GM12878 (cell line): ENCODE data around the gene CLNS1A. TPM values are rescaled to one million over a fixed set of nuclear protein-coding genes. Genes with fewer than 3 reads are reported as not detected.

ENCODE experiments used
- ATAC-seq: fragments of 200-7000 bp; cut with Tn5 transposase; 3 replicates; pipeline ENCODE4 v1.9.1; 2020; ENCODE audit warnings: mild to moderate bottlenecking, moderate library complexity
- BruUV-seq: library from RNA; stranded (reverse); fragments of 400-500 nt; replicated peaks from 2 replicates; lab custom pipeline; 2021; lab: Mats Ljungman, UMichigan
- CTCF ChIA-PET: fragments of 300-600 bp; sonication (Branson Sonifier 250); formaldehyde crosslinking; extraction: SDS; loops from one replicate; lab custom pipeline; 2021; ENCODE audit warnings: inconsistent platforms; lab: Yijun Ruan, JAX
- POLR2A ChIA-PET: fragments of 350-600 bp; formaldehyde crosslinking; extraction: SDS; loops from one replicate; lab custom pipeline; 2021; ENCODE audit warnings: inconsistent platforms; lab: Charles Lee
- RAD21 ChIA-PET: fragments of 300-600 bp; sonication (Branson Sonifier 250); formaldehyde crosslinking; loops from one replicate; lab custom pipeline; 2023; ENCODE audit warnings: antibody characterized with exemption; ENCODE audit not compliant: unreplicated experiment; lab: Charles Lee
- SMC1A ChIA-PET: fragments of 300-600 bp; sonication (Branson Sonifier 250); formaldehyde crosslinking; loops from one replicate; lab custom pipeline; 2023; ENCODE audit not compliant: unreplicated experiment, uncharacterized antibody; lab: Charles Lee
- DNase-seq: peaks from one replicate; pipeline ENCODE4 v3.0.0-alpha.2; 2011; ENCODE audit warnings: low read depth, low spot score
- FAIRE-seq: peaks from 3 replicates; lab custom pipeline; 2011; peaks lifted over from hg19 to GRCh38; lab: Jason Lieb, UNC
- H2AFZ ChIP-seq: 2 replicates; pipeline ENCODE4 v1.6.0; 2011; ENCODE audit warnings: low read depth, low read length, control low read depth; ENCODE audit not compliant: control insufficient read depth
- H3K27ac ChIP-seq: 2 replicates; pipeline ENCODE4 v1.5.1; 2011; ENCODE audit warnings: control low read depth; ENCODE audit not compliant: control insufficient read depth, insufficient read depth
- H3K27me3 ChIP-seq, 2 experiments: replicated peaks in 1 of 2; 2 replicates each; pipeline versions ENCODE4 v1.6.0 to v1.6.1; 2011; ENCODE audit warnings: low read length in 1 of 2; ENCODE audit not compliant: control insufficient read depth in 2 of 2, insufficient read depth in 2 of 2
- H3K36me3 ChIP-seq, 2 experiments: 2 replicates each; pipeline ENCODE4 v1.5.1; 2011; ENCODE audit warnings: low read length in 1 of 2; ENCODE audit not compliant: control insufficient read depth in 2 of 2, insufficient read depth in 2 of 2
- H3K4me1 ChIP-seq: 2 replicates; pipeline ENCODE4 v1.6.1; 2011; ENCODE audit warnings: mild to moderate bottlenecking, low read length, moderate library complexity, mixed read lengths; ENCODE audit not compliant: control insufficient read depth, insufficient read depth
- H3K4me2 ChIP-seq: 2 replicates; pipeline ENCODE4 v1.6.0; 2011; ENCODE audit warnings: control low read depth; ENCODE audit not compliant: control insufficient read depth, insufficient read depth
- H3K4me3 ChIP-seq: fragments of 200-600 bp; sonication (generic); 2 replicates; pipeline ENCODE4 v1.5.1; 2016
- H3K79me2 ChIP-seq: 2 replicates; pipeline ENCODE4 v1.6.0; 2011; ENCODE audit warnings: low read length; ENCODE audit not compliant: control insufficient read depth, insufficient read depth
- H3K9ac ChIP-seq: 2 replicates; pipeline ENCODE4 v1.8.0; 2011; ENCODE audit warnings: low read length, control low read depth, mixed read lengths; ENCODE audit not compliant: control insufficient read depth, insufficient read depth
- H3K9me3 ChIP-seq: replicated peaks from 3 replicates; pipeline ENCODE4 v1.5.1; 2011; ENCODE audit warnings: mild to moderate bottlenecking, low read length; ENCODE audit not compliant: control insufficient read depth, insufficient read depth
- H4K20me1 ChIP-seq: 2 replicates; pipeline ENCODE4 v1.6.0; 2011; ENCODE audit not compliant: control insufficient read depth, insufficient read depth
- ATF2 ChIP-seq: IDR thresholded peaks from 2 replicates; pipeline ENCODE4 v1.6.1; 2012; ENCODE audit warnings: low read length, inconsistent platforms
- BCL11A ChIP-seq: IDR thresholded peaks from 2 replicates; pipeline ENCODE4 v1.6.1; 2011; ENCODE audit warnings: low read depth, low read length
- EGR1 ChIP-seq, 2 experiments: IDR thresholded peaks; 1 replicate in 1 of 2; 2 replicates in 1 of 2; pipeline ENCODE4 v1.6.1; 2011 to 2012; ENCODE audit warnings: low read depth in 2 of 2, low read length in 2 of 2, borderline replicate concordance in 1 of 2, mild to moderate bottlenecking in 1 of 2, moderate library complexity in 1 of 2
- WRNIP1 ChIP-seq: IDR thresholded peaks from 2 replicates; pipeline ENCODE4 v1.6.1; 2011; ENCODE audit warnings: low read depth, low read length, improper control_type of control experiment, borderline replicate concordance
- ZNF207 ChIP-seq: fragments of 450-650 bp; IDR thresholded peaks from 2 replicates; pipeline ENCODE4 v1.6.1; 2014; ENCODE audit warnings: antibody characterized with exemption, mild to moderate bottlenecking, borderline replicate concordance
- ZNF687 ChIP-seq: fragments of 450-650 bp; IDR thresholded peaks from 2 replicates; pipeline ENCODE4 v1.6.1; 2017; ENCODE audit warnings: mild to moderate bottlenecking, moderate library complexity
- WGBS: methylation state at CpG from one replicate; pipeline ENCODE4 v1.1.6; 2016; ENCODE audit warnings: low lambda C conversion rate; ENCODE audit not compliant: insufficient replicate concordance, insufficient coverage; ENCODE audit errors: missing lambda C conversion rate; 5-methylcytosine and 5-hydroxymethylcytosine counted together
- in situ Hi-C: fragments of 300-500 bp; cut with MboI; formaldehyde crosslinking; loops from 9 replicates; pipeline ENCODE4 v1.14.3; 2018; ENCODE audit warnings: mixed read lengths
- intact Hi-C: fragments of 100-400 bp; cut with micrococcal nuclease; formaldehyde crosslinking; loops from one replicate; pipeline ENCODE4 v1.14.2; 2022; ENCODE audit not compliant: unreplicated experiment
- polyA plus RNA-seq, 11 experiments: library from polyadenylated mRNA; depleted of rRNA in 4 of 11; unstranded in 6 of 11; stranded (reverse) in 5 of 11; fragments of >200 nt; fragmentation: Nextera tagmentation in 4 of 11; fragmentation: Illumina TruSeq in 1 of 11; extraction: Ambion mirVana in 4 of 11; extraction: Trizol in 1 of 11; gene quantifications; 1 replicate in 1 of 11; 2 replicates in 10 of 11; pipeline versions ENCODE4 v1.2.1 to v1.2.3, GENCODE V29; 2011 to 2016; ENCODE audit warnings: inconsistent platforms in 2 of 11, missing spikeins in 2 of 11, low read depth in 1 of 11
- total RNA-seq, 4 experiments: library from RNA; depleted of rRNA in 3 of 4; stranded (reverse); fragments of >200 nt in 3 of 4; fragmentation: Illumina TruSeq in 1 of 4; extraction: Trizol in 1 of 4; gene quantifications; 2 replicates each; pipeline versions ENCODE4 v1.2.1 to v1.2.3, GENCODE V29; 2013 to 2021

CLNS1A gene
- total and polyA plus RNA-seq, 10 of the 15 experiments (the other 5 are each of a cell fraction or from before 2014, with no cell fraction given): 74.1 to 247 (median 167) TPM

GRCh38 chr11:77589181-77589520, 48.4 kb downstream of the CLNS1A start:
- H2AFZ ChIP-seq: peak overlapping the region; percentile 96
- H3K27me3 ChIP-seq: no peaks in the 10 kb centered on the region
- ATAC-seq: peak; percentile 27
- H3K79me2 ChIP-seq: no peaks in the 10 kb centered on the region
- no peak for FAIRE-seq
- H3K36me3 ChIP-seq: no peaks in the 10 kb centered on the region
- SMC1A ChIA-PET: interaction anchor here (1.8 kb wide), 1 partner anchor 30 kb away, joined by 5 read pairs; no protein-coding TSS in a partner anchor
- H3K27ac ChIP-seq: no peak overlapping the region
- TF ChIP-seq ZNF207: peak; percentile 65; the same call in 1 of the 2 replicates
- 0 out of 2 replicates have a peak, but pooled peaks have one; percentile 82 for TF ChIP-seq ZNF687
- TF ChIP-seq EGR1 (IDR thresholded peaks at IDR 0.05; ENCODE audit: borderline replicate concordance in 1 of 2, low read depth in 2 of 2, low read length in 2 of 2): peak in 1 of 2 experiments; percentile 23; a peak in 1 of 3 replicates
- no peak for TF ChIP-seq ATF2
- no peak for TF ChIP-seq WRNIP1
- TF ChIP-seq BCL11A: no peak
- TF ChIP-seq, all 136 proteins: peak for 3
- Histone ChIP-seq H3K4me2 (peak overlapping the region; percentile 85), H3K9me3 (no peaks in the 10 kb centered on the region), H3K9ac (peak overlapping the region; percentile 48; the same call in 1 of the 2 replicates), H4K20me1 (no peaks in the 10 kb centered on the region), H3K4me3 (peak overlapping the region; percentile 83), H3K4me1 (peaks cover 6% of the 10 kb centered on the region; the same call in 1 of the 2 replicates)
- BruUV-seq: no TSS peak
- ChIA-PET POLR2A (interaction anchor here (1.1 kb wide), 1 partner anchor 25 kb away, joined by 3 read pairs; no protein-coding TSS in a partner anchor), RAD21 (interaction anchor here (0.6 kb wide), 2 partner anchors 19 to 908 kb away, joined by 3 to 5 read pairs; no protein-coding TSS in a partner anchor), CTCF (no interaction called here)
- DNase-seq: no peak
- intact Hi-C loops (no loop called here), in situ Hi-C loops (no loop called here)
- 11% methylated on average over 19 of the region's 19 CpGs for WGBS
